HG03457 (cell line): ENCODE measurements around the gene ACOT9.
"Not testable (repeated sequence)": the region's sequence is repeated elsewhere in the genome, so short reads cannot be mapped to it uniquely, and the experiment has no call there.

Experiments used
- ATAC-seq: cut with Tn5 transposase; IDR thresholded peaks from one replicate; pipeline ENCODE4 v1.9.1; 2021; ENCODE audit warnings: moderate number of reproducible peaks; ENCODE audit not compliant: unreplicated experiment

Gene ACOT9

GRCh38 chrX:23766650-23767551 is 23.8 kb upstream of the ACOT9 start:
- ATAC-seq = no peak

- ATAC-seq = no peak
Observed at GRCh38 chrX:23765868-23766267, 22.8 kb upstream of the ACOT9 start.

GRCh38 chrX:23765449-23765848 is 22.4 kb upstream of the ACOT9 start:
- no peak for ATAC-seq

- no peak for ATAC-seq
Observed at GRCh38 chrX:23764188-23764984, 21.3 kb upstream of the ACOT9 start.

- no peak for ATAC-seq
Observed at GRCh38 chrX:23759821-23760220, 16.7 kb upstream of the ACOT9 start.

- no peak for ATAC-seq
Observed at GRCh38 chrX:23756165-23756564, 13.1 kb upstream of the ACOT9 start.

GRCh38 chrX:23754664-23755063 is 11.6 kb upstream of the ACOT9 start:
- no peak for ATAC-seq

GRCh38 chrX:23752740-23753415 is 9.8 kb upstream of the ACOT9 start:
- no peak for ATAC-seq

GRCh38 chrX:23749576-23749975 is 6.5 kb upstream of the ACOT9 start:
- no peak for ATAC-seq

GRCh38 chrX:23749129-23749528 is 6.1 kb upstream of the ACOT9 start:
- ATAC-seq = no peak

GRCh38 chrX:23745786-23746185 is 2.7 kb upstream of the ACOT9 start:
- ATAC-seq = no peak

- not testable (repeated sequence) for ATAC-seq
Observed at GRCh38 chrX:23743623-23743971, 521 bp upstream of the ACOT9 start.

GRCh38 chrX:23742174-23742696 is 841 bp downstream of the ACOT9 start:
- ATAC-seq = no peak

GRCh38 chrX:23737413-23737812 is 5.7 kb downstream of the ACOT9 start:
- no peak for ATAC-seq

- ATAC-seq = no peak
Observed at GRCh38 chrX:23736030-23736429, 7.0 kb downstream of the ACOT9 start.

GRCh38 chrX:23732704-23733103 is 10.4 kb downstream of the ACOT9 start:
- ATAC-seq = peak; percentile 81

GRCh38 chrX:23731951-23732350 is 11.1 kb downstream of the ACOT9 start:
- ATAC-seq = no peak

- no peak for ATAC-seq
Observed at GRCh38 chrX:23729214-23729613, 13.9 kb downstream of the ACOT9 start.

GRCh38 chrX:23727206-23727605 is 15.9 kb downstream of the ACOT9 start:
- no peak for ATAC-seq

- no peak for ATAC-seq
Observed at GRCh38 chrX:23726191-23726590, 16.9 kb downstream of the ACOT9 start.

- ATAC-seq = no peak
Observed at GRCh38 chrX:23720117-23720677, 22.9 kb downstream of the ACOT9 start.
